HG03175 (cell line): ENCODE measurements around the gene PRKAR1B.

Source experiments
- ATAC-seq: cut with Tn5 transposase; IDR thresholded peaks from one replicate; pipeline ENCODE4 v1.9.1; 2021; ENCODE audit warnings: mild to moderate bottlenecking, moderate library complexity; ENCODE audit not compliant: unreplicated experiment

Gene PRKAR1B

GRCh38 chr7:741850-742249 lies 14.8 kb upstream of the PRKAR1B start:
- ATAC-seq: no peak

GRCh38 chr7:741191-741671 lies 14.2 kb upstream of the PRKAR1B start:
- ATAC-seq: no peak

- no peak for ATAC-seq
Observed at GRCh38 chr7:739983-740942, 13.2 kb upstream of the PRKAR1B start.

GRCh38 chr7:739455-739982 lies 12.4 kb upstream of the PRKAR1B start:
- ATAC-seq: no peak

- no peak for ATAC-seq
Observed at GRCh38 chr7:738723-739454, 11.8 kb upstream of the PRKAR1B start.

- ATAC-seq: no peak
Observed at GRCh38 chr7:738241-738640, 11.2 kb upstream of the PRKAR1B start.

- no peak for ATAC-seq
Observed at GRCh38 chr7:734808-735207, 7.7 kb upstream of the PRKAR1B start.

- no peak for ATAC-seq
Observed at GRCh38 chr7:734214-734613, 7.1 kb upstream of the PRKAR1B start.

- no peak for ATAC-seq
Observed at GRCh38 chr7:732556-732955, 5.5 kb upstream of the PRKAR1B start.

- ATAC-seq: no peak
Observed at GRCh38 chr7:732094-732541, 5.0 kb upstream of the PRKAR1B start.

GRCh38 chr7:731440-732085 lies 4.5 kb upstream of the PRKAR1B start:
- ATAC-seq: no peak

- no peak for ATAC-seq
Observed at GRCh38 chr7:730501-731439, 3.7 kb upstream of the PRKAR1B start.

GRCh38 chr7:729140-730000 lies 2.3 kb upstream of the PRKAR1B start:
- ATAC-seq: no peak

- no peak for ATAC-seq
Observed at GRCh38 chr7:728602-729001, 1.5 kb upstream of the PRKAR1B start.

- no peak for ATAC-seq
Observed at GRCh38 chr7:727806-728460, 852 bp upstream of the PRKAR1B start.

- ATAC-seq: no peak
Observed at GRCh38 chr7:726854-727103, 302 bp downstream of the PRKAR1B start.

GRCh38 chr7:726084-726853 lies 812 bp downstream of the PRKAR1B start, which contains the start of gene DNAAF5:
Gene DNAAF5 (plus strand): TSS chr7:726699. CDS start chr7:726721, 22 bp downstream.
- peak; percentile 84 for ATAC-seq
